ENCODE results near the gene EEFSEC. TPM values are rescaled to one million over a fixed set of nuclear protein-coding genes. Genes with fewer than 3 reads are reported as not detected.
A peak's percentile ranks its signal among the peaks of the same experiment; 100 is the strongest.

EEFSEC gene
- total RNA-seq, 1 experiment from 2014 or later, result 21.3 TPM

GRCh38 chr3:128432301-128432970, 279.2 kb downstream of the EEFSEC start:
- Histone ChIP-seq H3K27me3 (ENCODE audit: insufficient read depth, low read depth) (no peaks in the 10 kb centered on the region), H3F3A (ENCODE audit: insufficient read depth, low read depth) (peaks cover 44% of the 10 kb centered on the region), H3K36me3 (ENCODE audit: low read depth) (no peaks in the 10 kb centered on the region), H3K79me2 (ENCODE audit: low read depth) (no peaks in the 10 kb centered on the region), H3K9me2 (ENCODE audit: insufficient read depth) (no peaks in the 10 kb centered on the region), H3K4me3 (peak overlapping the region; percentile 56; the same call in 1 of the 2 replicates), H4K20me1 (ENCODE audit: insufficient read depth) (no peaks in the 10 kb centered on the region), H2AFZ (peak overlapping the region; percentile 63), H3K4me2 (peak overlapping the region; percentile 87), H3K27ac (peak overlapping the region; percentile 77; the same call in 1 of the 2 replicates), H3K9me3 (ENCODE audit: insufficient read depth, low read depth) (peaks cover 3% of the 10 kb centered on the region; the same call in 1 of the 2 replicates), H3K4me1 (replicated peaks; ENCODE audit: insufficient read depth) (peaks cover 61% of the 10 kb centered on the region)
- CTCF ChIA-PET, result interaction anchor here (0.6 to 0.9 kb wide), 3 partner anchors 105 to 338 kb away, joined by 3 to 5 read pairs (median 4); no protein-coding TSS in a partner anchor
- BruUV-seq (replicated peaks), result TSS peak; percentile 39
- intact Hi-C loops (cut with micrococcal nuclease; ENCODE audit: unreplicated experiment), result no loop called here
- TF ChIP-seq, protein P1, sequence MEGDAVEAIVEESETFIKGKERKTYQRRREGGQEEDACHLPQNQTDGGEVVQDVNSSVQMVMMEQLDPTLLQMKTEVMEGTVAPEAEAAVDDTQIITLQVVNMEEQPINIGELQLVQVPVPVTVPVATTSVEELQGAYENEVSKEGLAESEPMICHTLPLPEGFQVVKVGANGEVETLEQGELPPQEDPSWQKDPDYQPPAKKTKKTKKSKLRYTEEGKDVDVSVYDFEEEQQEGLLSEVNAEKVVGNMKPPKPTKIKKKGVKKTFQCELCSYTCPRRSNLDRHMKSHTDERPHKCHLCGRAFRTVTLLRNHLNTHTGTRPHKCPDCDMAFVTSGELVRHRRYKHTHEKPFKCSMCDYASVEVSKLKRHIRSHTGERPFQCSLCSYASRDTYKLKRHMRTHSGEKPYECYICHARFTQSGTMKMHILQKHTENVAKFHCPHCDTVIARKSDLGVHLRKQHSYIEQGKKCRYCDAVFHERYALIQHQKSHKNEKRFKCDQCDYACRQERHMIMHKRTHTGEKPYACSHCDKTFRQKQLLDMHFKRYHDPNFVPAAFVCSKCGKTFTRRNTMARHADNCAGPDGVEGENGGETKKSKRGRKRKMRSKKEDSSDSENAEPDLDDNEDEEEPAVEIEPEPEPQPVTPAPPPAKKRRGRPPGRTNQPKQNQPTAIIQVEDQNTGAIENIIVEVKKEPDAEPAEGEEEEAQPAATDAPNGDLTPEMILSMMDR (conservative IDR thresholded peaks at IDR 0.05), result no peak
- no peak for TF ChIP-seq EZH2 (IDR thresholded peaks at IDR 0.05; ENCODE audit: low read depth)
- peak; percentile 37 to 68 for DNase-seq
- POLR2A ChIA-PET (ENCODE audit: unreplicated experiment), result interaction anchor here (0.6 to 0.7 kb wide), 2 partner anchors 20 to 71 kb away, joined by 3 to 8 read pairs; no protein-coding TSS in a partner anchor

DNA sequence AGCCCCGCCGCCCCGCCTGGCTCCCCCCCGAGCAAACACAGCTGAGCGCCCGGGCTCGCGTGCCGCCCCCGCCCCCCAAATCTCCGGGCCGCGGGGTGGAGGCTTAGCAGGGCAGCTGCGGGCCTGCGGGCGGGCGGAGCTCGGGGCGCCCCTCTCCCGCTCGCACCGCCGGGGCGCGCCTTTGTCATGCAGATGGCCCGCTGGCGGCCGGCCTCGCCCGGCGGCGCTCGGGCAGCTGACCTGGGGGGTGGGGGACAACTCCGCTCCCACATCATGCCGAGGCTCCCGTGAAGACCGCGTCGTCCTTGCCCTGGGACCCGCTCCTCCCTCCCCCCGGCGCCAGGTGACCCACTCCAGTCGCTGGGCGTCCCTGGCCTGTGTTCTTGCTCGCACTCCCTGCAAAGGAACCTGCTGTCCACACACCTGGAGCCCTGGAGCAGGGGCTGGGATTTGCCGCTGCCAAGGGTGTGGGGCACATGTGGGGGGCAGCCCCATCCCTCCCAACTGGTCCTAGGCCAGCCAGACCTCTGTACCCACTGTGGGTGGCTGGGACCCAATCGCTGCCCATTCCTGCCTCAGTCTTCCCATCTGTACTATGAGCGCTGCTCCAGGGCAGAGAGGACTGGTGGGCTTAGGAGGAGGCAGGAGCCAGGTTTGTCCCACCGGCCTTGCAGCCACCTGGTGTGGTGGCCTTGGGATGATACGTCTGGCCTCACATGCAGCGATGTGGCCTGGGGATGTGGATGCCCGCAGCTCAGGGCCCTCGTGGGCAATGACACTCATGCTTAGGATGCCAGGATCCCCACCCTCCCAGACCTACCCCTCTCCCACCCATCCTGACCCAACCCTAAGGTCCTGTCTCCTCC, 279.9 kb downstream of the EEFSEC start:
- BruUV-seq (replicated peaks), result no TSS peak
- ChIA-PET POLR2A (ENCODE audit: unreplicated experiment) (interaction anchor here (0.6 to 0.7 kb wide), 6 partner anchors 19 to 172 kb away, joined by 3 to 9 read pairs (median 5); no protein-coding TSS in a partner anchor), CTCF (interaction anchor here (0.6 to 1.0 kb wide), 3 partner anchors 50 to 338 kb away, joined by 3 to 4 read pairs (median 3); no protein-coding TSS in a partner anchor)
- peaks cover 6% of the 10 kb centered on the region; the same call in 1 of the 2 replicates for H3K9me3 ChIP-seq (ENCODE audit: insufficient read depth, low read depth)
- peak overlapping the region; percentile 87 for H3K4me2 ChIP-seq
- TF ChIP-seq, protein P1 (conservative IDR thresholded peaks at IDR 0.05), result no peak
- no peak for TF ChIP-seq EZH2 (IDR thresholded peaks at IDR 0.05; ENCODE audit: low read depth)
- intact Hi-C loops (cut with micrococcal nuclease; ENCODE audit: unreplicated experiment), result no loop called here
- H3K4me1 ChIP-seq (replicated peaks; ENCODE audit: insufficient read depth), result peaks cover 53% of the 10 kb centered on the region
- H3K79me2 ChIP-seq (ENCODE audit: low read depth), result no peaks in the 10 kb centered on the region
- no peaks in the 10 kb centered on the region for H3K27me3 ChIP-seq (ENCODE audit: insufficient read depth, low read depth)
- H3K27ac ChIP-seq, result peak overlapping the region; percentile 77
- H3K9me2 ChIP-seq (ENCODE audit: insufficient read depth), result no peaks in the 10 kb centered on the region
- no peaks in the 10 kb centered on the region for H4K20me1 ChIP-seq (ENCODE audit: insufficient read depth)
- H2AFZ ChIP-seq, result peak overlapping the region; percentile 63; the same call in 1 of the 2 replicates
- H3K4me3 ChIP-seq, result peak overlapping the region; percentile 56
- H3F3A ChIP-seq (ENCODE audit: insufficient read depth, low read depth), result peaks cover 44% of the 10 kb centered on the region
- H3K36me3 ChIP-seq (ENCODE audit: low read depth), result no peaks in the 10 kb centered on the region
- DNase-seq, result peak; percentile 42 to 60

DNA sequence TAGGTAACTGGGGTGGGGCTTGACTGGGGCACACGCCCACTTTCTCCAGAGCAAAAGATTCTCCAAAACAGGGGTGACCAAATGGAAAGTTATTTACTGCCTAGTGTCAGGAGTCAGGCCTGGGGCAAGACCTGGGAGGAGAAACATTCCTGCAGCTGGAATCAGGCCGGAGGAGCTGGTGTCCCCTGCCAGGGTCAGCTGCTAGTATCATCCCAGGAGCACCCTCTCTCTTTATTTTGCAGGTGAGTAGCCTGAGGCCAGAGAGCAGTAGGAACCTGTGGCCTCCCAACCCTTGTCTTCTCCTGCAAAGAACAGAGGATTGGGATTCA, 280.5 kb downstream of the EEFSEC start:
- BruUV-seq (replicated peaks), result no TSS peak
- TF ChIP-seq, protein P1 (conservative IDR thresholded peaks at IDR 0.05), result no peak
- TF ChIP-seq EZH2 (IDR thresholded peaks at IDR 0.05; ENCODE audit: low read depth), result no peak
- H3K79me2 ChIP-seq (ENCODE audit: low read depth), result no peaks in the 10 kb centered on the region
- H3K27ac ChIP-seq, result peak overlapping the region; percentile 77
- peak; percentile 93 to 95 for DNase-seq
- ChIA-PET POLR2A (ENCODE audit: unreplicated experiment) (interaction anchor here (0.6 to 0.7 kb wide), 3 partner anchors 59 to 159 kb away, joined by 3 to 9 read pairs (median 5); no protein-coding TSS in a partner anchor), CTCF (interaction anchor here (1.0 kb wide), 1 partner anchor 49 kb away, joined by 3 read pairs; no protein-coding TSS in a partner anchor)
- no peak overlapping the region for H2AFZ ChIP-seq
- H3K4me3 ChIP-seq, result no peak overlapping the region
- intact Hi-C loops (cut with micrococcal nuclease; ENCODE audit: unreplicated experiment), result no loop called here
- peaks cover 44% of the 10 kb centered on the region for H3F3A ChIP-seq (ENCODE audit: insufficient read depth, low read depth)
- peaks cover 52% of the 10 kb centered on the region for H3K4me1 ChIP-seq (replicated peaks; ENCODE audit: insufficient read depth)
- H3K27me3 ChIP-seq (ENCODE audit: insufficient read depth, low read depth), result no peaks in the 10 kb centered on the region
- peaks cover 6% of the 10 kb centered on the region; the same call in 1 of the 2 replicates for H3K9me3 ChIP-seq (ENCODE audit: insufficient read depth, low read depth)
- no peaks in the 10 kb centered on the region for H3K9me2 ChIP-seq (ENCODE audit: insufficient read depth)
- peak overlapping the region; percentile 87 for H3K4me2 ChIP-seq
- no peaks in the 10 kb centered on the region for H3K36me3 ChIP-seq (ENCODE audit: low read depth)
- H4K20me1 ChIP-seq (ENCODE audit: insufficient read depth), result no peaks in the 10 kb centered on the region
